Right lobe of liver (tissue), 4 donors: ENCODE results near the gene OAS2.

ENCODE experiments used
- CTCF ChIP-seq, 4 donors: fragments of 200-600 bp in 3 of 4; fragments of 450-650 bp in 1 of 4; IDR thresholded peaks; one replicate each; pipeline versions ENCODE4 v1.5.1 to v1.8.0; 2016 to 2022; ENCODE audit warnings: antibody characterized with exemption in 4 of 4, mild to moderate bottlenecking in 2 of 4
- POLR2A ChIP-seq: fragments of 450-650 bp; IDR thresholded peaks from one replicate; pipeline ENCODE4 v1.6.1; 2017; ENCODE audit warnings: antibody characterized with exemption, mild to moderate bottlenecking
- donor health status: DM: no; HTN: no; CAD: no.
- donor health status: DM: no; HTN: no; CAD: no.
- donor health status: DM: no; HTN: yes; CAD: no.

- TF ChIP-seq CTCF (IDR thresholded peaks at IDR 0.05) (no peak), POLR2A (no peak)
Measured at GRCh38 chr12:112938751-112939150, 39.6 kb upstream of the OAS2 start.
